ENCODE results near the gene GP1BB.

Gene GP1BB

DNA sequence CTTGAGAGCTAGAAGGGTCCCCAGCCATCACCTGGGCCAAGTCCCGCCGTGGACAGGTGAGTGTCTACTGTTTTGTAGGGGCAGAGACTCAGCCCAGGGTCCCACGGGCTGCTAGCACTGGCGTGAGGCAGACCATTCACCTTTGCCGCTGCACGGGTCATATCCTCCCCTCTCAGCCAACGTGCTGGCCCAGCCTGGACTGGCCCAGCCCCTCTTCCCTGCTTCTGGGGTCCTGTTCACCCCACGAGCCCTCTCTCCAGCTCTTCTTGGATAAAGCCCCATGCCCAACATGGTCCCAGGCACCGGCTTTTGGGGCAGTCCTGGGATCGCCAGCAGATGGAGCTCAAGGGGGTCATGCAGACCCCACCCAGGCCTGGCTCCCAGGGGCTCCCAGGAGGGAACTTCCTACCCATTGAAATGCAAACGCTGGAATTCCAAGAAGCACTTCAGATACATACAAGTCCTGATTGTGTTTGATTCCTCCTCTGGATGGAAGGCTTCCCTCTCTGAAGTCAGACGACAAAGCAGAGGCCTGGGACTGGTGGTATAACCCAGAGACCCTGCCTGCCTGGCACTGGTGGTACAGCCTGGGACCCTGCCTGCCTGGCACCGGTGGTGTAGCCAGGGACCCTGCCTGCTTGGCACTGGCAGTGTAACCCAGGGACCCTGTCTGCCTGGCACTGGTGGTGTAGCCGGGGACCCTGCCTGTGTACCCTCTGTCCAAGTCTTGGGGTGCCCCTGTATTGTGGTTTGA, 18.0 kb upstream of the GP1BB start:
- no peak overlapping the region for H3K27ac ChIP-seq
- TF ChIP-seq, protein P1, sequence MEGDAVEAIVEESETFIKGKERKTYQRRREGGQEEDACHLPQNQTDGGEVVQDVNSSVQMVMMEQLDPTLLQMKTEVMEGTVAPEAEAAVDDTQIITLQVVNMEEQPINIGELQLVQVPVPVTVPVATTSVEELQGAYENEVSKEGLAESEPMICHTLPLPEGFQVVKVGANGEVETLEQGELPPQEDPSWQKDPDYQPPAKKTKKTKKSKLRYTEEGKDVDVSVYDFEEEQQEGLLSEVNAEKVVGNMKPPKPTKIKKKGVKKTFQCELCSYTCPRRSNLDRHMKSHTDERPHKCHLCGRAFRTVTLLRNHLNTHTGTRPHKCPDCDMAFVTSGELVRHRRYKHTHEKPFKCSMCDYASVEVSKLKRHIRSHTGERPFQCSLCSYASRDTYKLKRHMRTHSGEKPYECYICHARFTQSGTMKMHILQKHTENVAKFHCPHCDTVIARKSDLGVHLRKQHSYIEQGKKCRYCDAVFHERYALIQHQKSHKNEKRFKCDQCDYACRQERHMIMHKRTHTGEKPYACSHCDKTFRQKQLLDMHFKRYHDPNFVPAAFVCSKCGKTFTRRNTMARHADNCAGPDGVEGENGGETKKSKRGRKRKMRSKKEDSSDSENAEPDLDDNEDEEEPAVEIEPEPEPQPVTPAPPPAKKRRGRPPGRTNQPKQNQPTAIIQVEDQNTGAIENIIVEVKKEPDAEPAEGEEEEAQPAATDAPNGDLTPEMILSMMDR (conservative IDR thresholded peaks at IDR 0.05) = no peak
- no peak for TF ChIP-seq ZFX (IDR thresholded peaks at IDR 0.05)

- TF ChIP-seq, protein P1 (conservative IDR thresholded peaks at IDR 0.05) = no peak
- no peak for TF ChIP-seq ZFX (IDR thresholded peaks at IDR 0.05)
Observed at GRCh38 chr22:19706661-19707151, 16.6 kb upstream of the GP1BB start.

DNA sequence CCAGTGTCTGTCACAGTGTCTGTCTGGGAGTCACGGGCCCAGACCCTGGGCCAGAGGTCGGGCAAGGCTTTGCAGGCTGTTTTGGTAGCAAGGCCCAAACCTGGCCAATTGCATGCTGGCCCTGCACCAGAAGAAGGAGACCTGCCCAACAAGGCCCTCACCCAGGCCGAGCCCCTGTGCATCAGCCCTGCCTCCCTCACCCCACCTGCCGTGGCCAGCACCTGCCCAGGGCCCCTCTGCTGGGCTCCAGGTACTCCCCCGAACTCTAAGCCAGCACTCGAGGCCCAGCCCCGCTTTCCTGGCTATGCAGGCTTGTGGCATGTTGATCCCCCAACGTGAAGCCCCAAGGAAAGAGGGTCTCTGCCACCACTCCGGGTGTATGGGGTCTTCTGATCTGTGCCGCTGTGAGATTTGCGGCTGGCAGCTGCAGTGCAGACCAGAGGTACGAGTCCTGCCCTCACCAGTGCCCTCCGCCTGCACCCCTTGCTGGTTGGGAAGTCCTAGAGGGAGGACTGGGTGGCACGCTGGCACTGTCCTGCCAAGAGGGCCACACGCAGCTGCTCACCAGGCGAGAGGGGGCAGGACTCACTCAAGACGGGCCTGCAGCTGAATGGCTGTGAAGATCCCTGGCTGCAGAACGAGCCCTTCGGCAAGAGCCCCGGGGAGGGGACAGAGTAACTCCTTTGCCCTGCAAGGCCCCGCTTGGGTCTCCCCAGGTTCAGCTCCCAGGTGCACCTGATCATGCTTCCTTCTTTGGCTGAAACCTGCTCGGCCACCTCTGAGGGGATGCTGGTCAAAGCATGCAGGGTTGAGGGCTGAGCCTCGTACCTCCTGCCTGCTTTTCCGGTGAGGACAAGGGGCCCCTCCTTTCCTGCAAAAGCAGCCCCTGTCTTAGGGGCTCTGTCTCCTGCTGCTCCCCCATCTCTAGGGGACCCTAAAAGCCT, 15.7 kb upstream of the GP1BB start:
- no peak overlapping the region for H3K27ac ChIP-seq
- TF ChIP-seq ZFX (IDR thresholded peaks at IDR 0.05) = no peak
- TF ChIP-seq, protein P1 (conservative IDR thresholded peaks at IDR 0.05) = no peak

More at GRCh38 chr22:19706661-19707151, 16.6 kb upstream of the GP1BB start:
- no peak overlapping the region for H3K27ac ChIP-seq

DNA sequence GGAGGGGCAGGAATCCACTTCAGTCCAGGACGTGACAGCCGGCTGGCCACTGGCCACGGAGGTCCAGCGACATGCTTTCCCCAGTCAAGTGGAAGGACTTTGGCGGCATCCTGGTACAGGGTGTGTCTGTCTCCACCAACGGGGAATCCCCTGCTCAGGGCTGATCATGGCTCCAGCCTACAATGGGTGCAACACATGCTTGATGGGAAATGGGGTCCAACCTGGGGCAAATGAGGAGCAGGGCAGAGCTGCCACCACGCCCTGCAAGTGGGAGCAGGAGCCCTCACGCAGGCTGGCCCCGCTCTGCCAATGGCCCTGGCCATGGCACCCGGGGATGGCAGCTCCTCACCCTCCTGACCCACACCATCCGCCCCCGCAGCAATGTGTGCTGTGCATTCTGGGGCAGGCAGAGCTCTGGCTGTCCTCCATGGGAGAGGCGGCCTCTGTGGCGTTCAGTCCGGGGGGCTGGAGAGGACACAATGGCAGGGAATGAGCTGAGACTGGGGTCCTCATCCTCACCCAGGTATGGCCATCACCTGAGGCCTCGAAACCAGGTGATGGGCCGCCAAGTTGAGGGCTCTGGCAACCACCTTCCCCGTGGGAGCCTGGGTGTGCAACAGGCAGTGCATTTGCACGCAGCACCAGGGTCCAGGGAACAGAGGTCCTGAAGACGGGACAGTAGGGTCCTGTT, 14.9 kb upstream of the GP1BB start:
- H3K27ac ChIP-seq = no peak overlapping the region
- TF ChIP-seq, protein P1 (conservative IDR thresholded peaks at IDR 0.05) = no peak

DNA sequence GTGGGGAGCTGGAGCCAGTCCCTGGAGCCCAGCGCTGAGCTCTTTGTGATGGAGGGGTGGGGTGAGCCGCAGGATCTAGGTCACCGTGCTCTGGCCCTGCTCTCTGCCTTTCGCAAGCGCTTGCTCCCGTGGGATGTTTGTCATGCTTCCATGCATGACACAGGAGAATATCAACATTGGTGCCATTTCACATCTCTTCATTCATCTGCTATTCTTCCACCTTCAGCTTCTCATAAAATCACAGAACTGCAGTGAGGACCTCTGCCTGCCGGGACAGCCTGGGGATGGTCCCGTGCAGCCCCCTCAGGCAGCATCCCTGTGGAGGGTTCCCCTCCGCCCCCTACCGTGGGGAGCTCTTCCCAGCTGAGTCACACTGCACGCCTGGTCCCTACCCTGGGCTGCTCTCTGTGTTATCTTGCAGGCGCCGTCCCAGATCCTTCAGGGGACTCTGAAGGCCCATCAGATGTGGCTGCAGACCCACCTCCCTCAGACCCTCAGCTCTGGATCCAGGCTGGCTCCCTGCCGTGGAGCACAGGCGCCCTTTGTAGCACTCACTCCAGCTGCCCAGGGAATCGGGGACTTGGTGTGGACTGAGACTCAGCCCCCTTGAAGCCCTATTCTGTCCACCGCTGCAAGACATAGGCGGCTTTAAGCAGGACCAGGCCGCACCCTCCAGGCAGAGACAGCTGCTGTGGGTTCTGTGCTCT, 14.1 kb upstream of the GP1BB start:
- no peak for TF ChIP-seq ZFX (IDR thresholded peaks at IDR 0.05)
- TF ChIP-seq, protein P1 (conservative IDR thresholded peaks at IDR 0.05) = no peak
- H3K27ac ChIP-seq = no peak overlapping the region

DNA sequence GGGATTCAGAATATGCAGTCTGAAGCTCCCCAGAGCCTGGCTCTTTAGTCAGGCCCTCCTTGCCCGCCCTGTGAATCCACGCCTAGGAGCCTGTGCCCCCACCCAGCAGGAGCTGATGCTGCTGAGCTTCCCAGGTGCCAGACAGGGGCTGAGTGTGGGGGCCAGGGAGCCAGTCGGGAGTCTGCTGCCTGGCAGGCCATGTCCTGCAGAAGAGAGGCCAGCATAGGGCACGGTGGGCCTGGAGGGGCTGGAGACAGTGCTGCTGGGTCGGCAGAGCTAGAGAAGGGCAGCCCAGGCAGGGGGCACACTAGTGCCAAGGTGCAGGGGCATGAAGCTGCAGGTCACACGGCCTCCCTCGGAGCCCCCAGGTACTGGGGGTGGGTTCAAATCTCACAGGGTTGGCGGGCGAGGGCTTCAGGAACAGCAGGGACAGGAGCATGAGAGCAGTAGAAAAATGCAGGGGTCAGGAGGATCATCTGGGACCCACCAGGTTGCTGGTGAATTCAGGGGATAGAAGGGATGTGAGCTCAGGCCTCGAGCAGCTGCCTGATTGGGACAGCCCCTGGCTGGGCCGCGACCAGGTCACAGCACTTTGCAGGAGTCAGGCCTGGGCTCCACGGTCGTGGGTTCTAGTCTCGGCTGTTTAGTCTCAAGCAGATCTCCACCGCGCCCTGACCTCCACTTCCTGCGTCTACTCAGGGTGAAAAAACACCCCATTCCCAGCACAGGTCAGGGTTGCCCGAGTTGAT, 13.1 kb upstream of the GP1BB start:
- TF ChIP-seq ZFX (IDR thresholded peaks at IDR 0.05) = no peak
- TF ChIP-seq, protein P1 (conservative IDR thresholded peaks at IDR 0.05) = no peak
- no peak overlapping the region for H3K27ac ChIP-seq
